IMR-90 (cell line): Measurements from ENCODE around the gene CD79A.

Source experiments
- BHLHE40 ChIP-seq: fragments of 150-350 bp; IDR thresholded peaks from 2 replicates; pipeline ENCODE4 v1.6.1; 2016; ENCODE audit warnings: mild to moderate bottlenecking, low read depth, low read length
- CEBPB ChIP-seq: IDR thresholded peaks from 2 replicates; pipeline ENCODE4 v1.6.1; 2012; ENCODE audit warnings: low read depth, low read length, improper control_type of control experiment
- CHD1 ChIP-seq: IDR thresholded peaks from 2 replicates; pipeline ENCODE4 v1.6.1; 2012; ENCODE audit warnings: low read depth, low read length, improper control_type of control experiment
- MAZ ChIP-seq: IDR thresholded peaks from 2 replicates; pipeline ENCODE4 v1.6.1; 2012; ENCODE audit warnings: low read depth, mild to moderate bottlenecking, low read length, improper control_type of control experiment, moderate library complexity, borderline replicate concordance
- MXI1 ChIP-seq: IDR thresholded peaks from 2 replicates; pipeline ENCODE4 v1.6.1; 2012; ENCODE audit warnings: low read depth, mild to moderate bottlenecking, low read length, moderate library complexity, borderline replicate concordance
- POLR2A ChIP-seq: IDR thresholded peaks from 2 replicates; pipeline ENCODE4 v1.6.1; 2012; ENCODE audit warnings: mild to moderate bottlenecking, low read depth, low read length
- RAD21 ChIP-seq: IDR thresholded peaks from 2 replicates; pipeline ENCODE4 v1.6.1; 2012; ENCODE audit warnings: low read length, improper control_type of control experiment
- RCOR1 ChIP-seq: IDR thresholded peaks from 2 replicates; pipeline ENCODE4 v1.6.1; 2012; ENCODE audit warnings: mild to moderate bottlenecking, low read length, improper control_type of control experiment; ENCODE audit not compliant: insufficient replicate concordance
- RFX5 ChIP-seq: IDR thresholded peaks from 2 replicates; pipeline ENCODE4 v1.8.0; 2012; ENCODE audit warnings: low read depth, mild to moderate bottlenecking, low read length, moderate library complexity
- SMC3 ChIP-seq: fragments of 150-350 bp; IDR thresholded peaks from 2 replicates; pipeline ENCODE4 v1.6.1; 2016; ENCODE audit warnings: low read depth, mild to moderate bottlenecking, antibody characterized with exemption, low read length, moderate library complexity
- TF ChIP-seq, protein P1 (sequence below): conservative IDR thresholded peaks from 2 replicates; pipeline ENCODE4 v1.5.1; 2012; ENCODE audit warnings: mild to moderate bottlenecking, low read depth, low read length, improper control_type of control experiment
- TF ChIP-seq, protein P2 (sequence below): fragments of 150-350 bp; IDR thresholded peaks from 2 replicates; pipeline ENCODE4 v1.6.1; 2016; ENCODE audit warnings: low read depth, mild to moderate bottlenecking, low read length, moderate library complexity, borderline replicate concordance

DNA sequence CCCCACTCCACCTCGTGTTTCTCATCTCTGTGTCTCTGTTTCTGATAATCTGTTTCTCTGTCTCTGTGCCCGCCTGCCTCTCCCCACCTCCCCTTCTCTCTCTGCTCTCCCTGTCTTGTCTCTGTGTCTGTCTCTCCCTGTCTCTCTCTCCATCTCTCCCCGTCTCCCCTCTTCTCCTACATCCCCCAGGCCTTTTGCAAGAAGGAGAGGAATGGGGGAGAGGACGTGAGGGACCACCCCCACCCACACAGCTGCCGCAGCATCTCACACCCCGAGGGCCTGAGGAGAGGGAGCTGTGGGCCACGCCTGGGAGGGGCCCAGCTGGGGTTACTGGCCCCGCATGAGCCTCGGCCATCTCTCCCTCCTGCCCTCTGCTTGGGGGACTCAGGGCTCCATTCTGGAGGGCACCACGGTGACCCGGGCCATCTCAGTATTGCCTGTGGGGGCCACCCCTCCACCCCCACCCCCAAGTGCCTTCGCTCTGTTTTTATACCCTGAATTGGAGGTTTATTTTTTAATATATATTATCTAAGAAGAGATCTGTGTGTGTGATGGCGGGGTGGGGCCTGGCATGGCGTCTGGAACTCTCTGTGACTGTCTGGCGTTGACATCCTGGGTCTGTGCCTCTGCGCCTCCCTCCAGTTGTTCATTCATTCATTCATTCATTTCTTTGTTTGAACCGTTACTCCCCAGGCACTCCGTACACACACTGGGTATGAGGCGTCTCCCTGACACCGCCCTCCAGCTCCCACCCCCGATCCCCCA, 30.0 kb downstream of the CD79A start:
- TF ChIP-seq, protein P1, sequence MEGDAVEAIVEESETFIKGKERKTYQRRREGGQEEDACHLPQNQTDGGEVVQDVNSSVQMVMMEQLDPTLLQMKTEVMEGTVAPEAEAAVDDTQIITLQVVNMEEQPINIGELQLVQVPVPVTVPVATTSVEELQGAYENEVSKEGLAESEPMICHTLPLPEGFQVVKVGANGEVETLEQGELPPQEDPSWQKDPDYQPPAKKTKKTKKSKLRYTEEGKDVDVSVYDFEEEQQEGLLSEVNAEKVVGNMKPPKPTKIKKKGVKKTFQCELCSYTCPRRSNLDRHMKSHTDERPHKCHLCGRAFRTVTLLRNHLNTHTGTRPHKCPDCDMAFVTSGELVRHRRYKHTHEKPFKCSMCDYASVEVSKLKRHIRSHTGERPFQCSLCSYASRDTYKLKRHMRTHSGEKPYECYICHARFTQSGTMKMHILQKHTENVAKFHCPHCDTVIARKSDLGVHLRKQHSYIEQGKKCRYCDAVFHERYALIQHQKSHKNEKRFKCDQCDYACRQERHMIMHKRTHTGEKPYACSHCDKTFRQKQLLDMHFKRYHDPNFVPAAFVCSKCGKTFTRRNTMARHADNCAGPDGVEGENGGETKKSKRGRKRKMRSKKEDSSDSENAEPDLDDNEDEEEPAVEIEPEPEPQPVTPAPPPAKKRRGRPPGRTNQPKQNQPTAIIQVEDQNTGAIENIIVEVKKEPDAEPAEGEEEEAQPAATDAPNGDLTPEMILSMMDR, result no peak
- TF ChIP-seq POLR2A, result no peak
- no peak for TF ChIP-seq RFX5
- TF ChIP-seq CEBPB, result no peak
- no peak for TF ChIP-seq MXI1
- TF ChIP-seq RCOR1, result no peak
- TF ChIP-seq, protein P2, sequence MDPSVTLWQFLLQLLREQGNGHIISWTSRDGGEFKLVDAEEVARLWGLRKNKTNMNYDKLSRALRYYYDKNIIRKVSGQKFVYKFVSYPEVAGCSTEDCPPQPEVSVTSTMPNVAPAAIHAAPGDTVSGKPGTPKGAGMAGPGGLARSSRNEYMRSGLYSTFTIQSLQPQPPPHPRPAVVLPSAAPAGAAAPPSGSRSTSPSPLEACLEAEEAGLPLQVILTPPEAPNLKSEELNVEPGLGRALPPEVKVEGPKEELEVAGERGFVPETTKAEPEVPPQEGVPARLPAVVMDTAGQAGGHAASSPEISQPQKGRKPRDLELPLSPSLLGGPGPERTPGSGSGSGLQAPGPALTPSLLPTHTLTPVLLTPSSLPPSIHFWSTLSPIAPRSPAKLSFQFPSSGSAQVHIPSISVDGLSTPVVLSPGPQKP, result no peak
- no peak for TF ChIP-seq BHLHE40
- no peak for TF ChIP-seq RAD21
- no peak for TF ChIP-seq SMC3
- no peak for TF ChIP-seq CHD1
- no peak for TF ChIP-seq MAZ
